Activated T-helper 1 cell treated with anti-CD3 and anti-CD28 coated beads, Interleukin-12 subunit alpha, Interleukin-12 subunit beta, Interleukin-2, Interleukin-4 antibody, amounts not matched to agents 30 ng/mL and 10 ng/mL and 1 ng/mL, durations not matched to agents 14 hours and 24 hours and 36 hours (primary cell): Measurements from ENCODE around the gene SORBS2. TPM values are rescaled to one million over a fixed set of nuclear protein-coding genes. Genes with fewer than 3 reads are reported as not detected.

Experiments used
- DNase-seq: peaks from one replicate; pipeline ENCODE4 v3.0.0; 2021; ENCODE audit warnings: low spot score
- H3K27ac Mint-ChIP-seq: one replicate; pipeline ENCODE4 v1.8.0; 2021; ENCODE audit warnings: mild to moderate bottlenecking, mixed read lengths
- H3K27me3 Mint-ChIP-seq: one replicate; pipeline ENCODE4 v1.8.0; 2022; ENCODE audit warnings: mild to moderate bottlenecking, moderate library complexity, mixed read lengths; ENCODE audit not compliant: insufficient read depth
- H3K36me3 Mint-ChIP-seq: one replicate; pipeline ENCODE4 v1.8.0; 2021; ENCODE audit warnings: low read depth, mixed read lengths
- H3K4me1 Mint-ChIP-seq: one replicate; pipeline ENCODE4 v1.8.0; 2021; ENCODE audit warnings: low read depth, mixed read lengths
- H3K4me3 Mint-ChIP-seq: one replicate; pipeline ENCODE4 v1.8.0; 2021; ENCODE audit warnings: mild to moderate bottlenecking, moderate library complexity, mixed read lengths
- H3K9me3 Mint-ChIP-seq: one replicate; pipeline ENCODE4 v1.8.0; 2021; ENCODE audit warnings: mixed read lengths
- intact Hi-C: fragments of 100-400 bp; cut with micrococcal nuclease; formaldehyde crosslinking; loops from one replicate; pipeline ENCODE4 v1.15.1; 2024
- total RNA-seq: library from RNA; stranded (reverse); gene quantifications from 2 replicates; pipeline ENCODE4 v1.2.3, GENCODE V29; 2022

The SORBS2 gene
- total RNA-seq, 1 donor from 2014 or later, result not detected

DNA sequence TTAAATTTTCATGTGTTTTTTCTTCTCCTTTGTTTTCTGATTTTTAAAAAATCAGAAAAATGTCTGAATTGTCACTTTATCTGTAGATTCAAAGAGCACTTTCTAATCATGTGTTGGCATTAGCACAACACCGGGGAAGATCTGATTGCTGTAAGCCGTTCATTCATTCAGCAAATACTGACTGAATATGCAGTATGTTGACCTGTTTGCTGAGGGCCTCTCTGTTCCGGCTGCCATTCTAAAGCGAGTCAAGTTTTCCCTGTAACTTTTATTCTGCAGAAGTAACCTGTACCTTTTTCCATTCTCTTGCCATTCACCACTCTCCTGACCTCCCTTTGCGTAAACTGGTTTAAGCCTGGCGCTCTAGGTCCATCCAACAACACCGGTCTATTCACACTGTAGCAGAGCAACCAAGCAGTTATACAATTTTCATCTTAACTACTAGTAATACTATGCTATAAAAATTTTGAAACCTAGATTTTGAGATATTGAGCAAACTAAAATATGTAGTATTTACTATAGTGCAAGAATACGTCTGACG is 6.7 kb downstream of the SORBS2 start:
- Mint-ChIP-seq H3K9me3 (no peaks in the 10 kb centered on the region), H3K36me3 (no peaks in the 10 kb centered on the region), H3K4me3 (no peak overlapping the region), H3K27ac (no peak overlapping the region), H3K27me3 (no peaks in the 10 kb centered on the region), H3K4me1 (no peaks in the 10 kb centered on the region)
- intact Hi-C loops, result no loop called here
- no peak for DNase-seq

DNA sequence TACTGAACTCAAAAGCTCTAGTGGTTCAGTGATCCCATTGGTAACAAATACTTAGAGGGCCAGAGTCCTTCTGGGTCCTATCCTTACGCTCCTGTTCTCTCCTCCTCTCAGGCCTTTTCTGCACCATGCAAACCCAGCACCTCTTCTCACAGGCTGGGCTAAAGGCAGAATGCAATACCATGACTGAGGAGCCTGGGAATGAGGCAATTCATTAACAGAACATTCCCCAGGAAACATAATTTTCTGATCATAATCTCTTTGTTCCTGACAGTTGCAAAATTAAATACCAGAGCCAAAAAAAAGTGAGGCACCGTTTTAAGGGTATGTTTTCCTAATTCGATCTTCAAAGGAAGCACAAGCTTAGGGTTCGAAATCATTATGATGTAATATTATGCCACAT is 9.0 kb downstream of the SORBS2 start:
- Mint-ChIP-seq H3K27me3 (no peaks in the 10 kb centered on the region), H3K4me3 (no peak overlapping the region), H3K27ac (no peak overlapping the region), H3K4me1 (no peaks in the 10 kb centered on the region), H3K36me3 (no peaks in the 10 kb centered on the region), H3K9me3 (no peaks in the 10 kb centered on the region)
- no peak for DNase-seq
- intact Hi-C loops, result no loop called here

DNA sequence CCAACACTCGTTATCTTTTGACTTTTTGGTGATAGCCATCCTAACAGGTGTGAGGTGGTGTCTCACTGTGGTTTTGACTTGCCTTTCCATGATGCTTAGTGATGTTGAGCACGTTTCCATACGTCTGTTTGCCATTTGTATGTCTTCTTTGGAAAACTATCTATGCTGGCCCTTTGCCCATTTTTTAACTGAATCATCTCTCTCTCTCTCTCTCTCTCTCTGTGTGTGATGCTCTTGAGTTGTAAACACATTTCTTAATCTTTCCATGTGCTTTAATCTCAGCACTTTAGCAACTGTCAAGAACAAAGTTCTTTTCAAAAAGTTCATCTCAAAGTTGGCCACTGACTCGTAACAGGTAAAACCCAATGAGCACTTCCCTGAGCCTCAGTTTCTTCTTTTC is 10.5 kb downstream of the SORBS2 start:
- Mint-ChIP-seq H3K9me3 (no peaks in the 10 kb centered on the region), H3K27me3 (no peaks in the 10 kb centered on the region), H3K4me1 (no peaks in the 10 kb centered on the region), H3K27ac (no peak overlapping the region), H3K4me3 (no peak overlapping the region), H3K36me3 (no peaks in the 10 kb centered on the region)
- intact Hi-C loops, result no loop called here
- DNase-seq, result no peak

DNA sequence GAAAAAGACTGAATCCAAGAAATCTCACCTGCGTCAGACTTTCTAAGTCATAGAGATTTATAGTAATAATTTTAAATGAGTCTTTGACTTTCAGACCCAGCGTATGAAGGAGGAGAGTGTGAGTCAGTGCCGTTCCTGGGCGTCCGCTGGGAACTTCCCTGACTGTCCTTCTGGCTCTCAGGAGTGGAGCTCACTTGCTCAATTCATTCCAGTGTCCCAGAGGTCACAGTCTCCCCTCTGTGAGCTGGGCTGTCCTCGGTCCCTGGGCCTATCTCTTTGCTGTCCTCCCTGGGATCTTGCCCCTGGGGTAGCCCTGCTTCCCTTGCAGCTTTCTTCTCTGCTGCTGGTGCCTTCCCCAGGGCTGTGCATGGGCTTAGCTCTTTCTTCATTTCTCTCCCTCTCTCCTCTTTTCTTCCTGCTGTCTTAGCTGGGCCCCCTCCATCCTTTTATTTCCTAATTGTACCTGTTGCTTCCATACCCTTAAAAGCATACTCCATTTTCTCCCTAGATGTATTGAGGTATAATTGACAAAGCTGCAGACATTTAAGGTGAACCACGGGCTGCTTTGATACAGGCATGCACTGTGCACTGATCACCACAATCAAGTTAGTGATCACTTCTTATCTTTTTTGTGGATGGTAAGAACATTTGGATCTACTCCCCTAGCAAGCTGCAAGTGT is 11.6 kb downstream of the SORBS2 start:
- Mint-ChIP-seq H3K27ac (no peak overlapping the region), H3K27me3 (no peaks in the 10 kb centered on the region)
- DNase-seq, result no peak

DNA sequence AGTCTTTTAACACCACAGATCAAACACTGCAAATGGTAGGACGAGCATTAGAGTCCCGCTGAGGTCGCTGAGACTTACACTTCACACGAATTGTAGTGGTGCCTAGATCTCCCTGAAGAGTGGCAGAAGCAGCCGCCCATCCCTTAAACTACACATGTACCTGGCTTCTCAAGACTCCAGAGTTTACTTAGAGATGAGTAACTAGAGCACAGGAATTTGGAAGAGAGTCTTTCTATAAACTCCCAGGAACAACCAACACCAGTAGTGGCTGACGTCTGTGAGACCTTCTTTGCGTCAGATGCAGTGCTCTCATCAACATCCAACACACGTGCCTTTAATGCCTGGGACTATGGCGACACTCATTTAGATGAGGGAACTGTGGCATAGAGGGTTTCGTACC is 12.6 kb downstream of the SORBS2 start:
- DNase-seq, result no peak
- H3K4me1 Mint-ChIP-seq, result no peaks in the 10 kb centered on the region
- intact Hi-C loops, result no loop called here
- H3K27ac Mint-ChIP-seq, result no peak overlapping the region
- H3K9me3 Mint-ChIP-seq, result no peaks in the 10 kb centered on the region
- H3K27me3 Mint-ChIP-seq, result no peaks in the 10 kb centered on the region
- no peaks in the 10 kb centered on the region for H3K36me3 Mint-ChIP-seq
- no peak overlapping the region for H3K4me3 Mint-ChIP-seq

More for the DNA sequence above, 11.6 kb downstream of the SORBS2 start:
- Mint-ChIP-seq H3K4me1 (no peaks in the 10 kb centered on the region), H3K36me3 (no peaks in the 10 kb centered on the region), H3K9me3 (no peaks in the 10 kb centered on the region), H3K4me3 (no peak overlapping the region)
- intact Hi-C loops, result no loop called here

DNA sequence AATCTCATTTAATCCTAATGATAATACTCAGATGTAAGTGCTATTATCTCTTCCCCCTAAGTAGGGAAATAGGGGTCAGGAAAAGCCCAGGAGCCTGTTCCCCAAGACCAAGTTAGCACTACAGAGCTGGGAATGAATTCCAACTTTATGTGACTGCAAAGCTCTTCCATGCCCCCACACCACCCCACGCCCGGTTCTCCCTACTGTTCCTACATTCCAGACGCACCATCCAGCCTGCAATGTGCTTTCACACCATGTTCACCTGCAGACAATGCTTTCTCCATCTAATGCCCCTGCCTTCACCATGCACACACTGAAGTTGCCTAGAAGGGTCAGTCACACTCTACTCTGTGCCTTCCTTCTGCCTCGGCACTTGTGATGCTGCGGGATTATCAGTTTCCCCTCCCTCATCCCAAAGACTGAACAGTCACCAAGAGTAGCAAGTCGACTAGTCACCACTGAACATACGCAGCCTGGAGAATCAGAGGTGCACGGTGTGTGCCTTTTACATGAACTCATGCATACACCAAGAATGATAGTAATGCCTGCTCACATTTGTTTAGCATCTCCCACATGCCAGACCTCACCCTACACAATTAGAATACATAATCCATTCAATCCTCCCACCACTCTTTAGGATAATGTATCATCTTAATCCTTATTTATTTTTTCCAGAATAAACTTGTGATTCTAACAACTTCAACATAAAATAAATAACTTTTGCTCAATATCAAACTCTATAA is 14.2 kb downstream of the SORBS2 start:
- H3K27ac Mint-ChIP-seq, result no peak overlapping the region
- H3K4me3 Mint-ChIP-seq, result no peak overlapping the region
- peaks cover 1% of the 10 kb centered on the region for H3K27me3 Mint-ChIP-seq
- no peak for DNase-seq
- H3K4me1 Mint-ChIP-seq, result no peaks in the 10 kb centered on the region
- no peaks in the 10 kb centered on the region for H3K9me3 Mint-ChIP-seq
- intact Hi-C loops, result no loop called here
- H3K36me3 Mint-ChIP-seq, result no peaks in the 10 kb centered on the region

DNA sequence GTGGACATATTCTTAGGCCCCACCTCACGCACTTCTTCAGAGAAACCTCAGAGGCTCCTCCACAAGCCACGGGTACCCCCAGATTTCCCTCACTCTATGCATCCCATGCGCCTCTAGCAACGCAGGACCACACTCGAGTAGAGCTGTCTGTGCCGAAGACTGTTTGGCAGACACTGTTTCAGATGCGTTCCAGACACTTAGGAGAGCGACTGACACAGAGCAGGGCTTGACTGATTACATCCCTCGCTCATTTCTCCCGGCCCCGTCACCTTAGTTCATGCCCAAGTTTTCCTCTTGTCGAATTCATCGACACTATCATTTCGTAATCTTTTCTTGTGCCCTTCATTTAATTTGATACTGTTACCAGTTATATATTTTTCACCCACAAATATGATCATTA is 15.0 kb downstream of the SORBS2 start:
- Mint-ChIP-seq H3K4me1 (no peaks in the 10 kb centered on the region), H3K36me3 (no peaks in the 10 kb centered on the region), H3K27me3 (peaks cover 2% of the 10 kb centered on the region), H3K9me3 (no peaks in the 10 kb centered on the region), H3K4me3 (no peak overlapping the region), H3K27ac (no peak overlapping the region)
- intact Hi-C loops, result no loop called here
- DNase-seq, result no peak

DNA sequence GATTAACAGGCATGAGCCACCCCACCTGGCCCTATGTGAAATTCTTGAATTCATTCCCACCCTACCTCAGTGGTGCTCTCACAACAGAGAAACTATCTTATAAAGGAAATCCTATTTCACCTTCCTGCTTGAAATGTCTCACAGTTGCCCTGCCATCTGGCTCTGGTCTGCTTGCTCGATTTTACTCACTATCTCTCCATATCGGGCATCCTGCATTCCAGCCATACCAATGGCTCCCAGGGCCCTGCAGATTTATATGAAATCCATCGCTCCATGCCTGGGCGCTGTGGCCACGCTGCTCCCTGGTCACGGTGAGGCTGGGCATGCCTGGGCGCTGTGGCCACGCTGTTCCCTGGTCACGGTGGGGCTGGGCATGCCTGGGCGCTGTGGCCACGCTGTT is 15.8 kb downstream of the SORBS2 start:
- Mint-ChIP-seq H3K4me3 (no peak overlapping the region), H3K9me3 (no peaks in the 10 kb centered on the region), H3K27me3 (peaks cover 2% of the 10 kb centered on the region), H3K4me1 (no peaks in the 10 kb centered on the region), H3K36me3 (no peaks in the 10 kb centered on the region), H3K27ac (no peak overlapping the region)
- DNase-seq, result no peak
- intact Hi-C loops, result no loop called here

DNA sequence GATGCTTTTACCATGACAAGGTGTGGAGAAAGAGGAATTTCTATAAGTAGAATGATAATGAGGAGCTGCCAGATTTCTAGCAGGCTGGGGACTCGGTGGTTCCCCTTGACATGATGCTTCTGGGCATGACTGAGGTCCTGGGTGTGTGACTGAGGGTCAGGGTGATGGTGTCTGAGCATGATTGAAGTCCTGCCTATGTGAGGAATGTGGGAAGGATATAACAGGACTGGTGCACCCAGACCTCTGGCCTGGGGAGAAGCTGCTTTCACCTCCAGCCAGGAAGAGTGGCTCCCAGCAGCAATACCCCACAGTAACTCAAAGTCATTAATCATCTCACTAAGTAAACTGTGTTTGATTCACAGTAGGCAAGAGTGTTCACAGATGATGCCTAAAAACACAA is 17.4 kb downstream of the SORBS2 start:
- Mint-ChIP-seq H3K4me3 (no peak overlapping the region), H3K36me3 (no peaks in the 10 kb centered on the region), H3K27me3 (peaks cover 2% of the 10 kb centered on the region), H3K4me1 (no peaks in the 10 kb centered on the region), H3K27ac (no peak overlapping the region), H3K9me3 (no peaks in the 10 kb centered on the region)
- intact Hi-C loops, result no loop called here
- no peak for DNase-seq

DNA sequence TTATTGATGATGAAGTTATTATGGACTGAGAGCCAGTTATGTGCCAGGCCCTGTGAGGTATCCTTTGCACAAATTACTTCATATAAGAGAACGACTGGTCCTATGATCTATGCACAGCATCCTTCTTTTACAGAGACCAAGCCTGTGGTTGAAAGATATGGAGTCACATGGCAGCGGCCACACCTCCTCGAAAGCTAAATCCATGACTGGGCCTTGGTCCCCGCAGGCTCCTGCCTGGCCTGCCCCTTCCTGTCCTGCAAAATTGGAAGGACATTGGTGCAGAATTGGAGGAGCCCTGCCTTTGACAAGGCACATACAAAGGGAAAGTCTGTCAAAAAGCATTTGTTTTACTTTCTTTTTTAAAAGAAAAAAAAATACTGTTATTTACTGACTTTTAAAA is 18.3 kb downstream of the SORBS2 start:
- no peaks in the 10 kb centered on the region for H3K4me1 Mint-ChIP-seq
- peaks cover 2% of the 10 kb centered on the region for H3K27me3 Mint-ChIP-seq
- intact Hi-C loops, result no loop called here
- no peaks in the 10 kb centered on the region for H3K36me3 Mint-ChIP-seq
- H3K9me3 Mint-ChIP-seq, result no peaks in the 10 kb centered on the region
- no peak overlapping the region for H3K27ac Mint-ChIP-seq
- H3K4me3 Mint-ChIP-seq, result no peak overlapping the region
- no peak for DNase-seq

DNA sequence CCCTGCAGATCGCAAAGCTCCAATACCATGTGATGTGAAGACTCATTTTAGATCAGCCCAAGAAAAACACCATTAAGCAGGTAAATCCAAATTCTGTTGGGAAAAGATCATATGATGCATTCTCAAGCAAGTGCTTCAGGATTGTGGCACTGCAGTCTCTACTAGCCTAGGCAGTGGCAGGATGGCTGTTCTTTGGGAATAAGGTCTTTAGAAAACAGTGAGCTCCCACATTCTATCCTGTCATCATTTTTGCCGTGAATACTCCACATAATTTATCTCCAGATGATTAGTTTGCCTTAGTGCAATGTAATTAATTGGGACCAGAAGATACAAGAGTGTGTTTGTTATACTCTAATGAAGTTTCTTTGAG is 18.9 kb downstream of the SORBS2 start:
- Mint-ChIP-seq H3K27me3 (peaks cover 2% of the 10 kb centered on the region), H3K9me3 (no peaks in the 10 kb centered on the region), H3K36me3 (no peaks in the 10 kb centered on the region), H3K27ac (no peak overlapping the region), H3K4me1 (no peaks in the 10 kb centered on the region), H3K4me3 (no peak overlapping the region)
- intact Hi-C loops, result no loop called here
- no peak for DNase-seq

DNA sequence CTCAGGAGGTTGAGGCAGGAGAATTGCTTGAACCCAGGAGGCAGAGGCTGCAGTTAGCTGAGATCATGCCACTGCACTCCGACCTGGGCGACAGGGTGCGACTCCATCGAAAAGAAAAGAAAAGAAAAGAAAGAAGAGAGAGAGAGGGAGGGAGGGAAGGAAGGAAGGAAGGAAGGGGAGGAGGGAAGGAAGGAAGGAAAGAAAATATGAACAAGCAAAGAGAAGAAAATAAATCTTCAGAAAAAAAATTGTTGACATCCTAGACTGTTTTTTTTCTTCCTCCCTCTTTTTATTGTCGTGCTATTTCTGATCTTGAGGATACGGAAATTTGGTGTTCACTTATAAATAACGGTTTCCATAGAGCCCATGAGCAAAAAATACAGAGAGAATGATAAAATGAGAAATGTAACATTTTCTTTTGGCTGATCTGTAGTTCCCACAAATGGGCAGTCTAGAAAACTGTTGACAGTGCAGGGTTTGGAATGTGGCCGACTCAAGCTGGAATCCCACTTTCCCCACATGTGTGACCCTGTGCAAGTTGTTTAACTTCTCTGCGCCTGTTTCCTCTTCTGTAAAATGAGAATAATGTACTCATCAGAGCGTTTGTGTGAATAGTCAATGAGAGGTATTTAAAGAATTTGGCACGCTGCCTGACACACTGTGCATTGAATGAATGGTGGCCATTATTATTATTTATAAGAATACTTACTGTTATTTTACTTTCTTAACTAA is 19.4 kb downstream of the SORBS2 start:
- intact Hi-C loops, result no loop called here
- Mint-ChIP-seq H3K36me3 (no peaks in the 10 kb centered on the region), H3K27ac (no peak overlapping the region), H3K9me3 (no peaks in the 10 kb centered on the region), H3K27me3 (peaks cover 2% of the 10 kb centered on the region), H3K4me3 (no peak overlapping the region), H3K4me1 (no peaks in the 10 kb centered on the region)
- DNase-seq, result no peak
